ENCODE measurements around the gene STK38. TPM values are rescaled to one million over a fixed set of nuclear protein-coding genes. Genes with fewer than 3 reads are reported as not detected.

STK38 gene
- total and polyA plus RNA-seq, 2 of the 13 experiments (the other 11 are each of a cell fraction or from before 2014, with no cell fraction given) = 10.3 to 20.7 TPM

DNA sequence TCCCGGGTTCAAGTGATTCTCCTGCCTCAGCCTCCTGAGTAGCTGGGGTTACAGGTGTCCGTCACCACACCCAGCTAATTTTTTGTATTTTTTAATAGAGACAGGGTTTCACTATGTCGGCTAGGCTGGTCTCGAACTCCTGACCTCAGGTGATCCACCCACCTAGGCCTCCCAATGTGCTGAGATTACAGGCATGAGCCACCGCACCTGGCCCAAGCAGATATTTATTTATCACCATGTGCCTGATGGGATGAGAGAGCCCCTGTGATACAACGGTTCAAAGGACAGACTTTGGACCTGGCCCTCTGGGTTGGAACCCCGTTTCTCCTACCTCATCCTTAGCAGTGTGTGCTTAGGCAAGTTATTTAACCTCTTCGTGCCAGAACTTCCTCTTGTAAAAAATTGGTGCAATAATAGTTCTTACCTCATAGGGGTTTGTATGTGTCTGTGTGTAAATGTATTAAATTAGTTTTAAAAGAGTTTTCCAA lies 19.2 kb upstream of the STK38 start (continued):
- TF ChIP-seq PAXIP1 (CRISPR knock-in tag; conservative IDR thresholded peaks at IDR 0.05) (peak; percentile 92), ZNF350 (CRISPR knock-in tag; IDR thresholded peaks at IDR 0.05; ENCODE audit: borderline replicate concordance, low read depth) (peak; percentile 32; the same call in 1 of the 2 replicates), JARID2 (CRISPR knock-in tag; IDR thresholded peaks at IDR 0.05; ENCODE audit: insufficient replicate concordance) (no peak), ZNF501 (CRISPR knock-in tag; IDR thresholded peaks at IDR 0.05) (peak; percentile 37; the same call in 1 of the 2 replicates), HOXD1 (CRISPR knock-in tag; IDR thresholded peaks at IDR 0.05) (no peak), NR1H2 (CRISPR knock-in tag; IDR thresholded peaks at IDR 0.05; ENCODE audit: borderline replicate concordance, low read depth) (no peak), KAT7 (CRISPR knock-in tag; IDR thresholded peaks at IDR 0.05; ENCODE audit: borderline replicate concordance) (peak; percentile 71; the same call in 1 of the 2 replicates), ARID2 (CRISPR knock-in tag; IDR thresholded peaks at IDR 0.05; ENCODE audit: borderline replicate concordance) (no peak), CBX5 (CRISPR knock-in tag; IDR thresholded peaks at IDR 0.05; ENCODE audit: borderline replicate concordance) (peak; percentile 73; the same call in 1 of the 2 replicates), HNF4G (IDR thresholded peaks at IDR 0.05; ENCODE audit: borderline replicate concordance, low read depth, low read length) (peak; percentile 99), HNF4G (CRISPR knock-in tag; IDR thresholded peaks at IDR 0.05; ENCODE audit: borderline replicate concordance, low read depth) (peak; percentile 97; the same call in 1 of the 2 replicates), TAF1 (CRISPR knock-in tag; IDR thresholded peaks at IDR 0.05) (no peak), SMAD1 (CRISPR knock-in tag; IDR thresholded peaks at IDR 0.05; ENCODE audit: borderline replicate concordance, low read depth) (no peak), PRPF4 (IDR thresholded peaks at IDR 0.05; ENCODE audit: low read depth, low read length, poor library complexity, severe bottlenecking) (peak; percentile 43), KDM1A (CRISPR knock-in tag; IDR thresholded peaks at IDR 0.05) (peak; percentile 94), TBX3 (IDR thresholded peaks at IDR 0.05; ENCODE audit: borderline replicate concordance) (peak; percentile 47; the same call in 1 of the 2 replicates), DMAP1 (CRISPR knock-in tag; IDR thresholded peaks at IDR 0.05) (peak; percentile 90), ZKSCAN8 (CRISPR knock-in tag; IDR thresholded peaks at IDR 0.05; ENCODE audit: borderline replicate concordance) (peak; percentile 84; the same call in 1 of the 2 replicates), KDM3A (CRISPR knock-in tag; IDR thresholded peaks at IDR 0.05; ENCODE audit: low read depth) (peak; percentile 57; the same call in 1 of the 2 replicates), HOXA3 (CRISPR knock-in tag; IDR thresholded peaks at IDR 0.05) (peak; percentile 87)
- TF ChIP-seq, protein P1, sequence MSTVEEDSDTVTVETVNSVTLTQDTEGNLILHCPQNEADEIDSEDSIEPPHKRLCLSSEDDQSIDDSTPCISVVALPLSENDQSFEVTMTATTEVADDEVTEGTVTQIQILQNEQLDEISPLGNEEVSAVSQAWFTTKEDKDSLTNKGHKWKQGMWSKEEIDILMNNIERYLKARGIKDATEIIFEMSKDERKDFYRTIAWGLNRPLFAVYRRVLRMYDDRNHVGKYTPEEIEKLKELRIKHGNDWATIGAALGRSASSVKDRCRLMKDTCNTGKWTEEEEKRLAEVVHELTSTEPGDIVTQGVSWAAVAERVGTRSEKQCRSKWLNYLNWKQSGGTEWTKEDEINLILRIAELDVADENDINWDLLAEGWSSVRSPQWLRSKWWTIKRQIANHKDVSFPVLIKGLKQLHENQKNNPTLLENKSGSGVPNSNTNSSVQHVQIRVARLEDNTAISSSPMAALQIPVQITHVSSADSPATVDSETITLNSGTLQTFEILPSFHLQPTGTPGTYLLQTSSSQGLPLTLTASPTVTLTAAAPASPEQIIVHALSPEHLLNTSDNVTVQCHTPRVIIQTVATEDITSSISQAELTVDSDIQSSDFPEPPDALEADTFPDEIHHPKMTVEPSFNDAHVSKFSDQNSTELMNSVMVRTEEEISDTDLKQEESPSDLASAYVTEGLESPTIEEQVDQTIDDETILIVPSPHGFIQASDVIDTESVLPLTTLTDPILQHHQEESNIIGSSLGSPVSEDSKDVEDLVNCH (CRISPR knock-in tag; IDR thresholded peaks at IDR 0.05) = no peak
- TF ChIP-seq, protein P2, sequence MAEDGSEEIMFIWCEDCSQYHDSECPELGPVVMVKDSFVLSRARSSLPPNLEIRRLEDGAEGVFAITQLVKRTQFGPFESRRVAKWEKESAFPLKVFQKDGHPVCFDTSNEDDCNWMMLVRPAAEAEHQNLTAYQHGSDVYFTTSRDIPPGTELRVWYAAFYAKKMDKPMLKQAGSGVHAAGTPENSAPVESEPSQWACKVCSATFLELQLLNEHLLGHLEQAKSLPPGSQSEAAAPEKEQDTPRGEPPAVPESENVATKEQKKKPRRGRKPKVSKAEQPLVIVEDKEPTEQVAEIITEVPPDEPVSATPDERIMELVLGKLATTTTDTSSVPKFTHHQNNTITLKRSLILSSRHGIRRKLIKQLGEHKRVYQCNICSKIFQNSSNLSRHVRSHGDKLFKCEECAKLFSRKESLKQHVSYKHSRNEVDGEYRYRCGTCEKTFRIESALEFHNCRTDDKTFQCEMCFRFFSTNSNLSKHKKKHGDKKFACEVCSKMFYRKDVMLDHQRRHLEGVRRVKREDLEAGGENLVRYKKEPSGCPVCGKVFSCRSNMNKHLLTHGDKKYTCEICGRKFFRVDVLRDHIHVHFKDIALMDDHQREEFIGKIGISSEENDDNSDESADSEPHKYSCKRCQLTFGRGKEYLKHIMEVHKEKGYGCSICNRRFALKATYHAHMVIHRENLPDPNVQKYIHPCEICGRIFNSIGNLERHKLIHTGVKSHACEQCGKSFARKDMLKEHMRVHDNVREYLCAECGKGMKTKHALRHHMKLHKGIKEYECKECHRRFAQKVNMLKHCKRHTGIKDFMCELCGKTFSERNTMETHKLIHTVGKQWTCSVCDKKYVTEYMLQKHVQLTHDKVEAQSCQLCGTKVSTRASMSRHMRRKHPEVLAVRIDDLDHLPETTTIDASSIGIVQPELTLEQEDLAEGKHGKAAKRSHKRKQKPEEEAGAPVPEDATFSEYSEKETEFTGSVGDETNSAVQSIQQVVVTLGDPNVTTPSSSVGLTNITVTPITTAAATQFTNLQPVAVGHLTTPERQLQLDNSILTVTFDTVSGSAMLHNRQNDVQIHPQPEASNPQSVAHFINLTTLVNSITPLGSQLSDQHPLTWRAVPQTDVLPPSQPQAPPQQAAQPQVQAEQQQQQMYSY (CRISPR knock-in tag; IDR thresholded peaks at IDR 0.05) = no peak
